Hepatocyte (in vitro differentiated cells): ENCODE data around the gene MS4A4E. TPM values are rescaled to one million over a fixed set of nuclear protein-coding genes. Genes with fewer than 3 reads are reported as not detected.
"Not testable (repeated sequence)": the region's sequence is repeated elsewhere in the genome, so short reads cannot be mapped to it uniquely, and the experiment has no call there.

Experiments
- DNase-seq: peaks from one replicate; pipeline ENCODE4 v3.0.0-alpha.2; 2016; ENCODE audit warnings: low spot score
- H2AFZ ChIP-seq: fragments of 200-600 bp; sonication (generic); 2 replicates; pipeline ENCODE4 v1.6.0; 2016; ENCODE audit warnings: antibody characterized with exemption, mild to moderate bottlenecking
- H3K27ac ChIP-seq: fragments of 200-600 bp; sonication (generic); 2 replicates; pipeline ENCODE4 v1.5.1; 2016; ENCODE audit warnings: mild to moderate bottlenecking
- H3K27me3 ChIP-seq: fragments of 200-600 bp; sonication (generic); 2 replicates; pipeline ENCODE4 v1.6.1; 2016
- H3K36me3 ChIP-seq: fragments of 200-600 bp; sonication (generic); replicated peaks from 2 replicates; pipeline ENCODE4 v1.5.1; 2016; ENCODE audit warnings: low read depth; ENCODE audit not compliant: insufficient read depth
- H3K4me1 ChIP-seq: fragments of 200-600 bp; sonication (generic); 2 replicates; pipeline ENCODE4 v1.5.1; 2016; ENCODE audit warnings: mild to moderate bottlenecking, moderate library complexity; ENCODE audit not compliant: insufficient read depth
- H3K4me2 ChIP-seq: fragments of 200-600 bp; sonication (generic); 2 replicates; pipeline ENCODE4 v1.6.0; 2016
- H3K4me3 ChIP-seq: fragments of 200-600 bp; sonication (generic); 2 replicates; pipeline ENCODE4 v1.5.1; 2016; ENCODE audit warnings: mild to moderate bottlenecking
- H3K79me2 ChIP-seq: fragments of 200-600 bp; sonication (generic); 2 replicates; pipeline ENCODE4 v1.6.0; 2017; ENCODE audit warnings: mild to moderate bottlenecking
- H3K9me2 ChIP-seq: fragments of 200-600 bp; sonication (generic); replicated peaks from 2 replicates; pipeline ENCODE4 v1.6.0; 2017; ENCODE audit warnings: mild to moderate bottlenecking; ENCODE audit not compliant: insufficient read depth
- H3K9me3 ChIP-seq: fragments of 200-600 bp; sonication (generic); 2 replicates; pipeline ENCODE4 v1.5.1; 2016; ENCODE audit warnings: low read depth, mild to moderate bottlenecking
- H4K20me1 ChIP-seq: fragments of 200-600 bp; sonication (generic); 2 replicates; pipeline ENCODE4 v1.6.0; 2016; ENCODE audit warnings: mild to moderate bottlenecking; ENCODE audit not compliant: insufficient read depth, poor library complexity, severe bottlenecking
- CTCF ChIP-seq: fragments of 200-600 bp; sonication (generic); IDR thresholded peaks from 2 replicates; pipeline ENCODE4 v1.5.1; 2016; ENCODE audit warnings: antibody characterized with exemption, mild to moderate bottlenecking; ENCODE audit not compliant: poor library complexity
- EZH2 ChIP-seq: fragments of 200-600 bp; sonication (generic); IDR thresholded peaks from 2 replicates; pipeline ENCODE4 v1.6.1; 2016; ENCODE audit warnings: antibody characterized with exemption, mild to moderate bottlenecking, borderline replicate concordance
- EZH2phosphoT487 ChIP-seq: fragments of 200-600 bp; sonication (generic); IDR thresholded peaks from one replicate; pipeline ENCODE4 v1.6.1; 2018; ENCODE audit warnings: antibody characterized with exemption, mild to moderate bottlenecking, low read depth, moderate library complexity; ENCODE audit not compliant: unreplicated experiment, severe bottlenecking
- WGBS: methylation state at CpG from one replicate; pipeline ENCODE4 v1.1.6; 2016; ENCODE audit warnings: low lambda C conversion rate; ENCODE audit errors: missing lambda C conversion rate; 5-methylcytosine and 5-hydroxymethylcytosine counted together
- polyA plus RNA-seq: library from polyadenylated mRNA; unstranded; fragments of >200 nt; fragmentation: Nextera tagmentation; extraction: Ambion mirVana; gene quantifications from 2 replicates; pipeline ENCODE4 v1.2.1, GENCODE V29; 2016
- total RNA-seq: library from RNA; depleted of rRNA; stranded (reverse); fragments of >200 nt; gene quantifications from 2 replicates; pipeline ENCODE4 v1.2.3, GENCODE V29; 2014

Gene MS4A4E
- total RNA-seq (not detected in 2 replicates), polyA plus RNA-seq (0.18 TPM in 1 of 2 replicates, not detected in the other)

GRCh38 chr11:60242740-60243239 lies at the start of gene MS4A4E:
Gene MS4A4E (minus strand): TSS chr11:60243137. CDS start chr11:60230055, 13,082 bp downstream.
- Histone ChIP-seq H3K9me3 (no peaks in the 10 kb centered on the region), H3K4me1 (no peaks in the 10 kb centered on the region), H2AFZ (no peak within 1 kb of the TSS), H3K79me2 (no peaks in the 10 kb centered on the region), H3K27me3 (no peaks in the 10 kb centered on the region), H3K36me3 (no peaks in the 10 kb centered on the region), H3K4me2 (no peak within 1 kb of the TSS), H3K4me3 (no peak within 1 kb of the TSS), H3K27ac (no peak within 1 kb of the TSS), H4K20me1 (no peaks in the 10 kb centered on the region), H3K9me2 (no peaks in the 10 kb centered on the region)
- 84% methylated on average over 5 of the region's 5 CpGs for WGBS
- no peak for DNase-seq
- TF ChIP-seq EZH2 (no peak), CTCF (no peak), EZH2phosphoT487 (no peak)

- Histone ChIP-seq H3K27ac (no peak overlapping the region), H3K4me3 (no peak overlapping the region), H2AFZ (no peak overlapping the region), H3K27me3 (no peaks in the 10 kb centered on the region), H3K4me1 (no peaks in the 10 kb centered on the region), H3K9me3 (no peaks in the 10 kb centered on the region), H3K36me3 (no peaks in the 10 kb centered on the region), H3K4me2 (no peak overlapping the region), H4K20me1 (no peaks in the 10 kb centered on the region), H3K9me2 (no peaks in the 10 kb centered on the region), H3K79me2 (no peaks in the 10 kb centered on the region)
- DNase-seq, result no peak
- no peak for TF ChIP-seq EZH2phosphoT487
- 75% methylated on average over 2 of the region's 2 CpGs for WGBS
These were observed 49.2 kb upstream of the MS4A4E start for GRCh38 chr11:60292145-60292544.

GRCh38 chr11:60288531-60288930 lies 45.6 kb upstream of the MS4A4E start:
- WGBS, result 88% methylated on average over 1 of the region's 1 CpG
- Histone ChIP-seq H3K79me2 (no peaks in the 10 kb centered on the region), H3K4me1 (no peaks in the 10 kb centered on the region), H3K27me3 (no peaks in the 10 kb centered on the region), H4K20me1 (no peaks in the 10 kb centered on the region), H3K4me2 (no peak overlapping the region), H3K9me2 (no peaks in the 10 kb centered on the region), H3K36me3 (no peaks in the 10 kb centered on the region), H3K4me3 (no peak overlapping the region), H2AFZ (no peak overlapping the region), H3K9me3 (no peaks in the 10 kb centered on the region), H3K27ac (no peak overlapping the region)
- TF ChIP-seq EZH2 (no peak), EZH2phosphoT487 (no peak), CTCF (no peak)
- DNase-seq, result no peak

GRCh38 chr11:60285411-60286126 lies 42.6 kb upstream of the MS4A4E start:
- H3K79me2 ChIP-seq, H3K9me2 ChIP-seq, H3K27ac ChIP-seq, H3K4me3 ChIP-seq, H4K20me1 ChIP-seq, H3K9me3 ChIP-seq, H3K4me1 ChIP-seq, DNase-seq, H3K4me2 ChIP-seq, H3K27me3 ChIP-seq, H2AFZ ChIP-seq, H3K36me3 ChIP-seq: not testable (repeated sequence)
- 62% methylated on average over 7 of the region's 7 CpGs for WGBS
